GM12892 (cell line): ENCODE results near the gene DOCK9.

ENCODE experiments used
- DNase-seq: peaks from one replicate; pipeline ENCODE4 v3.0.0; 2011; ENCODE audit not compliant: insufficient read length
- FAIRE-seq: peaks from 2 replicates; lab custom pipeline; 2011; peaks lifted over from hg19 to GRCh38; lab: Jason Lieb, UNC
- POLR2A ChIP-seq: IDR thresholded peaks from 2 replicates; pipeline ENCODE4 v1.6.1; 2011; ENCODE audit warnings: low read depth, low read length, control low read depth
- POLR2AphosphoS5 ChIP-seq: IDR thresholded peaks from 2 replicates; pipeline ENCODE4 v1.6.1; 2011; ENCODE audit warnings: low read depth, low read length, control low read depth
- TAF1 ChIP-seq: IDR thresholded peaks from 2 replicates; pipeline ENCODE4 v1.6.1; 2011; ENCODE audit warnings: low read depth, mild to moderate bottlenecking, control low read depth, low read length, borderline replicate concordance

Gene DOCK9

GRCh38 chr13:98997738-98998641 is 20.1 kb upstream of the DOCK9 start:
- no peak for FAIRE-seq
- no peak for DNase-seq
- no peak for TF ChIP-seq POLR2AphosphoS5
- no peak for TF ChIP-seq TAF1
- no peak for TF ChIP-seq POLR2A

GRCh38 chr13:98997011-98997730 is 19.3 kb upstream of the DOCK9 start:
- DNase-seq, result no peak
- TF ChIP-seq POLR2AphosphoS5 (no peak), POLR2A (no peak), TAF1 (no peak)
- FAIRE-seq, result no peak

GRCh38 chr13:98996046-98996445 is 18.2 kb upstream of the DOCK9 start:
- FAIRE-seq (no peak), DNase-seq (no peak)
- TF ChIP-seq TAF1 (no peak), POLR2AphosphoS5 (no peak), POLR2A (no peak)

GRCh38 chr13:98994896-98995295 is 17.0 kb upstream of the DOCK9 start:
- no peak for DNase-seq
- no peak for FAIRE-seq
- TF ChIP-seq POLR2A, result no peak
- no peak for TF ChIP-seq POLR2AphosphoS5
- no peak for TF ChIP-seq TAF1

- FAIRE-seq (no peak), DNase-seq (no peak)
- TF ChIP-seq POLR2A (no peak), TAF1 (no peak), POLR2AphosphoS5 (no peak)
These were observed 16.2 kb upstream of the DOCK9 start for GRCh38 chr13:98994080-98994479.

- FAIRE-seq, result peak; percentile 17
- no peak for DNase-seq
- no peak for TF ChIP-seq TAF1
- TF ChIP-seq POLR2AphosphoS5, result no peak
- no peak for TF ChIP-seq POLR2A
These were observed 14.5 kb upstream of the DOCK9 start for GRCh38 chr13:98992355-98992754.

- FAIRE-seq (no peak), DNase-seq (no peak)
- TF ChIP-seq TAF1 (no peak), POLR2A (no peak), POLR2AphosphoS5 (no peak)
These were observed 12.8 kb upstream of the DOCK9 start for GRCh38 chr13:98990701-98991100.

GRCh38 chr13:98989469-98990235 is 11.8 kb upstream of the DOCK9 start:
- DNase-seq (no peak), FAIRE-seq (no peak)
- TF ChIP-seq TAF1 (no peak), POLR2A (no peak), POLR2AphosphoS5 (no peak)

GRCh38 chr13:98988780-98989179 is 10.9 kb upstream of the DOCK9 start:
- DNase-seq (no peak), FAIRE-seq (no peak)
- TF ChIP-seq TAF1 (no peak), POLR2AphosphoS5 (no peak), POLR2A (no peak)

GRCh38 chr13:98988277-98988676 is 10.4 kb upstream of the DOCK9 start:
- TF ChIP-seq POLR2AphosphoS5 (no peak), TAF1 (no peak), POLR2A (no peak)
- DNase-seq, result no peak
- no peak for FAIRE-seq

- no peak for DNase-seq
- no peak for FAIRE-seq
- TF ChIP-seq POLR2AphosphoS5, result no peak
- no peak for TF ChIP-seq TAF1
- no peak for TF ChIP-seq POLR2A
These were observed 9.4 kb upstream of the DOCK9 start for GRCh38 chr13:98987275-98987674.
